Activated T-cell treated with anti-CD3 and anti-CD28 coated beads for 4 hours (primary cell): ENCODE measurements around the gene CHST10.
"Not testable (repeated sequence)": the region's sequence is repeated elsewhere in the genome, so short reads cannot be mapped to it uniquely, and the experiment has no call there.

Experiments
- DNase-seq: peaks from one replicate; pipeline ENCODE4 v3.0.0-alpha.2; 2020

CHST10 gene, protein sequence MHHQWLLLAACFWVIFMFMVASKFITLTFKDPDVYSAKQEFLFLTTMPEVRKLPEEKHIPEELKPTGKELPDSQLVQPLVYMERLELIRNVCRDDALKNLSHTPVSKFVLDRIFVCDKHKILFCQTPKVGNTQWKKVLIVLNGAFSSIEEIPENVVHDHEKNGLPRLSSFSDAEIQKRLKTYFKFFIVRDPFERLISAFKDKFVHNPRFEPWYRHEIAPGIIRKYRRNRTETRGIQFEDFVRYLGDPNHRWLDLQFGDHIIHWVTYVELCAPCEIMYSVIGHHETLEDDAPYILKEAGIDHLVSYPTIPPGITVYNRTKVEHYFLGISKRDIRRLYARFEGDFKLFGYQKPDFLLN

DNA sequence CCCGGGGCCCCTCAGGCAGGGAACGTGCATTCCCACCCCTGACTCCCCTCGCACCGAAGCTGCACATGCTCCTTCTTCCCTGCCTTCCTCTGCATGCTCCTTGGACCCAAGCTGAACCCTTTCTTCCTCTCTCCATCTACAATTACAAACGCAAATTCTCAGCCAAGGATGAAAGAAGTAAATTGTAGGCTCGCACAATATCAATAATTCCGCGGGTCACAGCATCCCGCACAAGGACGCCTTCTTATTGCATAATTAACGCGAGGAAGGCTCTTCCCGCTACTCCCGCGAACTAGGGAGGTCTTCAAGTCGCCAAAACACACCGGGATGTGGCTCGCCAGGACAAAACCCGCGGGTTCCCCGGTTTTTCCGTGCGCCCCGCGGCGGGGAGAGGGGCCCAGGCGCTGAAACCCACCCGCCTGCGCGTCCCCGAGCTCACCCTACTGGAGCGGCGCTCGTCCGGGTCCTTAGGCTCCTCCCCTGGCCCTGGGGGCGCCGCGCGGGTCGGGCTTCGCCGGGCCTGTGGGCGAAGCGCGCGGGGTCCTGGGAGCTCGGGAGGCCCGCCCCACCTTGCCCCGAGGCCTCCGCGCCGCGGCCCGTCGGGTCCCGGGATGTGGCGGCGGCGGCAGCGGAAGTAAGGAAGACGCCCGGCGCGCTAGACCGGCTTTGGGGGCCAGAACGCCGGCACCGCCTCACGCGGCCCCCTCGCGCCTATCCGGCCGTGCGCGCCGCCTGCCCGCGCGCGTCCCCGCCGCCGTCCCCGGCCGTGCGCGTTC is at the start of gene CHST10:
Gene CHST10 (minus strand): TSS at position 734 of the 776 bp plus-strand sequence. CDS start 10,993 bp downstream, outside the sequence.
- DNase-seq, result peak; percentile 42

DNA sequence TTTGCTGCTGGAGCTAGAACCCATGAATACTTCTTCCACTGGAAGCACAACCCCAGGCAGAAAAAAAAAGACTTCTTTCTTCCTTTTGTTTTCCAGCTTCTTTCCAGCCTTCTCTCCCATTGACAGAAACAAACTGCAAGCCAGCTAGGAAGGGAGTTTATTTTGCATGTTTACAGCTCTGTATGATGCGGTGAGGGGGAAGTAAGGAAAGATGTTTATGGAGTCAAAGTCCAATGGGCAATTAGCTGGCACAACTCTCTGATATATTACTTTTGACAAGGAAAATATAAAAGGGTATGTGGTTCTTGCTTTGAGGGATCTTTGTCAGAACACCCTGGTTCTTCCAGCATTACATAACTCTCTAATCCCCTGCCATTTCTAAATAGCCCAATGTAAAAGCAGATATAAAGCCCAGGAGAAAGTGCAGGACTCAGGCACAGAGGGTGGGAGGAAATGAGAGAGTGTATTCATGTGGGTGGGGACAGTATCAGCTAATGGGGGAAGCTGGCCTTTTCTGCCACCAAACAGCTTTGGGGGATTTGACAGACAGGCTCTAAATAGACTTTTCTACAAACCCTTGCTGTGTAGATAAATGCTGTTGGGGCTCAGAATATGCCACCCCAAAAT is 43.5 kb upstream of the CHST10 start:
- no peak for DNase-seq

DNA sequence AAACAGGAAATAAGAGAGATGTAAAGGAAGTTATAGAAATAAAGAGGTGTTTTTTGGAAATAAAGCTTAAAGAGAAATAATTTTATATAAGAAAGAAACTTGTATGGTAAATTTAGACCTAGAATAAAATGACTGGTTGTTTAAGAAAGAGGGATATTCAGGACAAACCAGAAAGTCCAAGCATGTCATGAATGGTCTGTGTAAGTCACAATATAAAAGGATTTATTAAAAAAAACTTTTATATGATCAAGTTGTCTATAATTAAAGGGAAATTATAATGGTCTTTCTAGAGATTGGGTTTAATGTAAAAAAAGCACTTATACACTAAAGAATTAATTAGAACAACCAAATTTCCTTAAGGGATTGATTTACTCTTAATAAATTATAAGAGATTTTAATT is 38.9 kb upstream of the CHST10 start:
- not testable (repeated sequence) for DNase-seq

DNA sequence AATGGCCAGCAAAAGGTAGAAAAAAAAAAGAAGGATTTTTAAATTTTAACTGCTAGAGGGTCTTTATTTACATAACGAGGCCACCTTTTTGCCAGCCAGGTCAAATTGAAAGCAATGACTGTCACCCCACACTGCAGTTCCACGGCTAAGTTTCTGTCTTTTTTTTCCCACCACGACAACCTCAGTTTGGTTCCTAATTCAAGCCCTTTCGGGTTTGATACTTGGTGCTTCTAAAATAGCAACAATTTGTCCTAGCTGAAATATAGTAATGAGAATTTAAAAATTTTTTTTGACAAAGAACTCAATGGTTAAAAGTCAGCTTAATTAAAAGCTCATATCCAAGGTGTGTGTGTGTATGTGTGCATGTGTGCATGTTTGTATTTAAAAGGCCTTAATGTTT is 36.4 kb upstream of the CHST10 start:
- DNase-seq, result no peak

DNA sequence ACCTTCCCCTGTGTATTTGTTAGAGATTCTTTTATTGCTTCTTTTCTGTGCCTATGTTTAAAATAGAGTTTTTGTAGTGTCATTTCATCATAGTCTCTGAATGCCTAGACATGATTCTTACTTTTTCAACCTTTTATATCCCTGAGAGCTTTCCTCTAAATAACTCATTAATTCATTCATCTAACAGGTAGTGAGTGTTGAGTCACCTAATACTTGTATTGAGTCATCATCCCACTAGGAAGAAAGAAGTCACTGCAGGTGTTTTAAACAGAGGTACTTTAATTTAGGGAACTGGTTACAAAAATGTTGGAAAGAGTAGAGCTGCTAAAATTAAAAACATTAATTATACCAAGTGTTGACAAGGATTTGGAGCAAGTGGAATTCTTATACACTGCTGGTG is 34.3 kb upstream of the CHST10 start:
- DNase-seq, result no peak

DNA sequence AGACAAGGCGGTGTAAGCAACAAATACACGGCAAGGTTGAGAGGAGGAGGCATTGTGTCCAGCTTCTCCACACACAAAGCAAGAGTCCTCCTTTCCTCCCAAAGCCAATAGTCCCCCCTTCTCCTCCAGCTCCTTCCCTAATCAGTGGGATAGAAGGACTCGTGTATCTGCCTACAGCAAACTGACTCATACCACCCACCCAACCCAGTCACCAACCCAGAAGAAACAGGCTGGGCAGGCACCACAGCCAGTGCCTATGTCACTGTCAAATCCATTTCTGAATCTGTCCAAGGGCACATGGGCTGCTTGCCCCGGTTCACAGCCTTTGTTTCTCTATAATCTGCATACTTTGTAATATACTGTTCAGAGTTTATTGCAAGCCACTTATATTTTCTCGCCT is 33.6 kb upstream of the CHST10 start:
- DNase-seq, result peak; percentile 2

DNA sequence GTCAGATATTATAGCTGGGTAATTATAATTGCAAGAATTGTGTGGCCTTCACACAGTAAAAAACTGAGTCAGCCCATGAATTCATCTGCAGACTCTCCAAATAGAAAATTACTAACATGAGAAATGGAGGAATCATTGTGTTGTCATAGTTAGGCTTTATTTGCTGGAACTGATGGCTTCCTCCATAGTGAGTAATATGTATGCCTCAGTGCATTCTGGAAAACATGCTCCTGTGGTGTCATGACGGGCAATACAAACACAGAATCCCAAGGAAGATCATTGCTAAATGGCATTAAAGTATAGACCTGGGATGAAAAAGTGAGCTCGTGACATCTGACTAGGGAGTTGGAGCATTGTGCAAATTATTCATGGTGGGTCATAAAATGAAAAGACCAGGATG is 29.2 kb upstream of the CHST10 start:
- DNase-seq, result no peak

DNA sequence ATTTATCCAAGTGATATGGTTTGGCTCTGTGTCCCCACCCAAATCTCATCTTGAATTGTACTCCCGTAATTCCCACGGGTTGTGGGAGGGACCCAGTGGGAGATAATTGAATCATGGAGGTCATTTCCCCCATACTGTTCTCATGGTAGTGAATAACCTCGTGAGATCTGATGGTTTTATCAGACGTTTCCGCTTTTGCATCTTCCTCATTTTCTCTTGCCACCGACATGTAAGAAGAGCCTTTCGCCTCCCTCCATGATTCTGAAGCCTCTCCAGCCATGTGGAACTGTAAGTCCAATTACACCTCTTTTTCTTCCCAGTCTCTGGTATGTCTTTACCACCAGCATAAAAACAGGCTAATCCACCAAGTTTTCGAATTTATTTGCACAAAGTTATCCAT is 20.3 kb upstream of the CHST10 start:
- DNase-seq, result no peak

DNA sequence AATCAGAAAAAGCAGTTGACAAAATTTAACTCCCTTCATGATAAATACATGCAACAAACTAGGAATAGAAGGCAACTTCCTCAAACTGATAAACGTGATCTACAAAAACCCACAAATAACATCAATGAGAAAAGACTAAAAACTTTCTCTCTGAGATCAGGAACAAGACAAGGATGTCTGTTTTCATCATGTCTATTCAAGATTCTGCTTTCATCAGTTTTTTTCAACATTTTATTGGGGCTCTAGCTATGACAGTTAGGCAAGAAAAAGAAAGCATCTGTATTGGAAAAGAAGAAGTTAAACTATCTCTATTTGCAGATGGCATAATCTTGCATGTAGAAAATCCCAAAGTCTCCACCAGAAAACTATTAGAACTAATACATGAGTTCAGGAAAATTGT is 12.3 kb upstream of the CHST10 start:
- DNase-seq, result no peak

DNA sequence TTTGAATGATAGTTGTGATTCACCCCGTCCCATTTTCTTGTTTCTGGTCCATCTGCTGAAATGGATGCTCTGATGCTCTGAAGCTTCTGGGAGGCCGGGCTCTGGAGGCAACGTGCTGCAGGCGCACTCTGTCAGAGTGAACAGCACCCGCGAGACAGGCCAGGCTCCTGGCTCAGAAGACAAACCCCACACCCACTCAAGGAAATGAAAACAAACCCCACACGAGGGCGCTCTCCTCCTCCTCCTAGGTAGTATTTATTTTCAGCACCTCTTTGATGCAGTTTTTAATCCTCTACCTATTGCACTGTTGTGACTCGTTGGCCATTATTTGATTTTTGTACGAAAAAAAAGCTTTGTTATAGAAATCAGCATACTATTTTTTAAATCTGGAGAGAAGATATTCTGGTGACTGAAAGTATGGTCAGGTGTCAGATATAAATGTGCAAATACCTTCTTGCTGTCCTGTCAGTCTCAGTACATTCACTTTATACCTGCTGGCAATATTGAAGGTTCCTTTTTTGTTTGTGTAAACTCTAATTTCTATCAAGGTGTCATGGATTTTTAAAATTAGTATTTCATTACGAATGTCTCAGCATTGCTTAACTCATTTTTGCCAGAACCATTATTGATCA is 10.3 kb upstream of the CHST10 start:
- DNase-seq, result peak; percentile 65

DNA sequence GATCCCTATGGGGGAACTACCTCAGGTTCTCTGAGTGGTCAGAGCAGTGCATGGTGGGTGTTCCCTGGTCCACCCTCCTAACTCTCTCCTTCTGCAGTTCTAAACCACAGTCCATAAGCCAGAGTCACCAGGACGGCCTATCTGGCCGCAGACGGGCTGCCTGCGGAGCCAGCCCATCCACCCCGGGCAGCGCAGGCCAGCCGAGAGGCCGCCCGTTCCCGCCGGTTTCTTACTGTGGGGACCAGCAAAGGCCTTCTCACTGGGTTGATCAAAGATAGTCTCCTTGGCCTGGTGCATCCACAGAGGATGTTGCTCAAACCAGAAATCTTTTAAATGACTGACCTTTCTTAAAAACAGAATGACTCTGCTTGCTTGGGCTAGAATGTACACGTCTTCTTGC is 9.6 kb upstream of the CHST10 start:
- DNase-seq, result no peak

DNA sequence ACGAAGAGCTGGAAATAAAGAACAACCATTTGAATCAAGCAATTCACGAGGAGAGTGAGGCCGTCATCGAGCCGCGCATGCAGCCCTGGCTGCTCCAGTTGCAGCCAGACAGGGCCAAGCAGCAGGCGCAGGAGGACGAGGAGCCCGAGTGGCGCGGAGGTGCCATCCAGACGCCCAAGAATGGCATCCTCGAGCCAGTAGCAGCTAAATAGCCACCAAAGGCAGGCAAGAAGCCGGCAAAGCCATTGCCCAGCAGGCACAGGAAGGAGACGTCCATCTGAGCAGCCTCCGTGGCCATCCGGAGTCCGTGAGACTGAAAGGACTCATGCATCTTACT is 8.9 kb upstream of the CHST10 start:
- no peak for DNase-seq

DNA sequence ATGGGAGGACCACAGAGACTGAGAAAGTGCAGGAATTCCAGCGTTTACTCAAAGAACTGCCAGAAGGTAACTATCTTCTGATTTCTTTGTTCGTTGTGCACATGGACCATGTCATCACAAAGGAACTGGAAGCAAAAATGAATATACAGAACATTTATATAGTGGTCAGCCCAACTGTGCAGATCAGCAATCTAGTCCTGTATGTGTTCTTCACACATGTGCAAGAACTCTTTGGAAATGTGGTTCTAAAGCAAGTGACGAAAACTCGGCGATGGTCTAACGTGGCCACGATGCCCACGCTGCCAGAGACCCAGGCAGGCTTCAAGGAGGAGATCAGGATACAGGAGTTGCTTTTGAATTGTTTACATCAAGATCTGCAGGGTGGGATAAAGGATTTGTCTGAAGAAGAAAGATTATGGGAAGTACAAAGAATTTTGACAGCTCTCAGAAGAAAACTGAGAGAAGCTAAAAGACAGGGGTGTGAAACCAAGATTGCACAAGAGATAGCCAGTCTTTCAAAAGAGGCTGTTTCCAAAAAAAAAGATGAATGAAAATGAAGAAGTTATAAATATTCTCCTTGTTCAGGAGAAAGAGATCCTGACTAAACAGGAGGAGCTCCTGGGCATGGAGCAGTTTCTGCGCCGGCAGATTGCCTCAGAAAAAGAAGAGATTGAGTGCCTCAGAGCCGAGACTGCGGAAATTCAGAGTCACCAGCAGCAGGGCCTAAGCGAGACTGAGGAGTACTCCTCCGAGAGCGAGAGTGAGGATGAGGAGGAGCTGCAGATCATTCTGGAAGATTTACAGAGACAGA is 8.3 kb upstream of the CHST10 start:
- no peak for DNase-seq

DNA sequence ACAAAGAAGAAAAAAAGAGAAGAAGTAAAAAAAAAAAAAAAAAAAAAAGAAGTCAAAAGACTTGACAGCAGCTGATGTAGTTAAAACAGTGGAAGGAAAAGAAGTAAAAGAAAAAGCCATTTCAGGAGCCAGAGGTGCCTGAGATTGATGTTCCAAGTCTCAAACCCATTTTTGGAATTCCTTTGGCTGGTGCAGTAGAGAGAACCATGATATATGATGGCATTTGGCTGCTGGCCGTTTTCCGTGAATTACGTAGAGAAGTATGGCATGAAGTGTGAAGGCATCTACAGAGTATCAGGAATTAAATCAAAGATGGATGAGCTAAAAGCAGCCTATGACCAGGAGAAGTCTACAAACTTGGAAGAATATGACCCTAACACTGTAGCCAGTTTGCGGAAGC is 7.6 kb upstream of the CHST10 start:
- no peak for DNase-seq

DNA sequence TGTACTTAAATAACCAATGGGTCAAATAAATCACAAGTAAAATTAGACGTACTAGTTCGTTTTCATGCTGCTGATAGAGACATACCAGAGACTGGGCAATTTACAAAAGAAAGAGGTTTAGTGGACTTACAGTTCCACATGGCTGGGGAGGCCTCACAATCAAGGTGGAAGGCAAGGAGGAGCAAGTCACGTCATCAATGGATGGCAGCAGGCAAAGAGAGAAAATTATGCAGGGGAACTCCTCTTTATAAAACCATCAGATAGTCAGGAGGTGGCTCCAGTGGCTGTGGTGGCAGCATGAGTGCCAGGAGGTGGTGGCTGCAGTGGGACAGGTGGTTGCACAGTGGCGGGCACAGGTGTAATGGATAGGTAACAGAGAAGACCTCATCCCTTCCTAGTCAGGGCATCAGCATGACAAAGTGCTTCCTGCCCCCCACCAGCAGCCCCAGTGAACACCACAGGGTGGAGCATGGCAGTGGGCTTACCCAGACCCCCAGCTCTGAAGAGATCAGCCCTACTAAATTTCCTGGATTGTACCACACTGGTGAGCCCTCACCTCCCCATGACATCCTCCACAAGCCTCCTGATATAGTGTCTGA is 6.9 kb upstream of the CHST10 start:
- DNase-seq, result no peak

DNA sequence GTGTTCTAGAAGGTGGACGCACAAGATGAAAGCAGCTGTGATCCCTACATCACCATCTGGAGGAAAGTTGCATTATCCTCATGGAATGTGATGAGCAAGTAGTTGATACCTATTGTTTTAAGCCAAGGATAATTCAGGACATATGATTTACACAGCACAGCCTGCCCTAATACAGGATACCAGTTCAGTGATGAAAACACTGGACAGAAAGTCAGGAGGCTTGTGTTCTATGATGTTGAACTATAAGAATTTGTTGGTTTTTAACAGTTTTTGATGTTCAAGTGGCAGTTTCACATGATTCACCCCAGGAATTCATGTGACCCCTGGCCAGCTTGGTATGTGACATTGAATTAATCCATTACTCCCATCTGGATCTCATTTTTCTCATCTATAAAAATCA is 6.2 kb upstream of the CHST10 start:
- no peak for DNase-seq

DNA sequence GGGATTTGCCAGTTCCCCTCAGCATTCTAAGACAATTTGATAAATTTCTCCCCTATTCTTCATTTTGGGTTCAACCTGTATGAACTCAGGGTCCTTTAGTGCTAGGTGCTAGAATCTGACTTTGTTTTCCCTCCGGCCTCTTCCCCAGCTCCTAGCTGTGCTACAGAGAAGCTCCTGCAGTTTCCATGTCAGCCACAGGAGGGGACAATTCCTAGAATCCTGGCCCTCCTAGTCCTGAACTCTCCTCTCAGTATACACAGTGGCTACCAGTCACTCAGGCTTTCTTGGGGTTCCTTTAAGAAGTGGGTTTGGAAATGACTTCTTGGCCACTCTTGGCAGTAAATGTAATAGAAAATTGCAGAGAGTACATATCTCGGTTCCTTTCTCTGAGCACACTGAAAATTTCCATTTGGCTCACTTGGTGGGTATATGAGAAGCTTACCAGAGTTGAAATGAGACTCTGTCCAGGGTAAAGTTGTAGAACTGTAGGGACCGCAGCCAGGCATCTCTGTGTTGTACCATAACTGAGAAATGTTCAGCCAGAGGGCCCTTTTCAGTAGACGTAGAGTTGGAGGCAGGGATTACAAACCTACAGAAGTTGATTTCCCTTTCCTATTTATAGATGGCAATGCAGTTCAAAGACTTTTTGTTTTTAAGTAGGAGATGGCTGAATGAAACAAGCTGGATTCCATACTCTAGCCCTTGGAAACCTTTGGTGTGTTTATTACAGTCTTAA is 5.0 kb upstream of the CHST10 start:
- no peak for DNase-seq

DNA sequence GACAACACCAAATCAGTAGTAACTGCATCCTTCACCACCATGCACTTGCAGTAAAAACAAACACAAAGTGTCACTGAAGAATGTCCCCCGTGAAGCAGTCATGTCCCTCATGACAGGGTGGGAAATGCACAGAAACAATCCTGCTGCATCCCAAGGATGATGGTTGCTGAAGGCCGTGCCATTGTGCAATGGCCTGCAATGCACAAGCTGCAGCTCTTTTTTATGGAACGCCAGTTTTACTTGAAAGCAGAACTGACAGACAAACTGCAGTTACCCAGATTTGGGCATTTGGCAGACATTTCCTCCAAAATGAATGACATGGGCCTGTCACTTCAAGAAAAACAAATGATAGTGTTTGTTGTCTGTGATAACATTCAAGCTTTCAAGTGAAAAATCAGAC is 2.4 kb upstream of the CHST10 start:
- no peak for DNase-seq

DNA sequence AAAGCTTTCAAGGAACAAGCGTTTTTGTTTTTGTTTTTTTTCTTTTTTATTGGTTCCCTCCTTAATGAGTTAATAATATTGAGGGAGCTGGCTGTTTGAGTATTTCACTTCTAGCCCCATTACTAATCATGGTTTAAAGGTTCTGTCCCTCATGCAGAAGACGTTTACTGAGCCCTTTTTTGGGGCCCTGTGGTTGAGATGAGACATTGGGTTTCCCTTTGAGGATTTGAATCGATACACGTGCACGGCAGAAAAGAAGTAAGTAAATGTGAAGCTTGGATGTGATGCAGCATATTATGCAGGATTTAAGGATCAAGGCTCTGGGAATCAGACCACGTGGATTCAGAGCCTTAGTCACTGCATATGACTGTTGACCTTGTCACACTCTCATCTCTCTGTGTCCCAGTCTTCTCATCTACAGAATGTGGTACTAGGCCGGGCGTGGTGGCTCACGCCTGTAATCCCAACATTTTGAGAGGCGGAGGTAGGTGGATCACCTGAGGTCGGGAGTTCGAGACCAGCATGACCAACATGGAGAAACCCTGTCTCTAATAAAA is 1.0 kb upstream of the CHST10 start:
- no peak for DNase-seq

DNA sequence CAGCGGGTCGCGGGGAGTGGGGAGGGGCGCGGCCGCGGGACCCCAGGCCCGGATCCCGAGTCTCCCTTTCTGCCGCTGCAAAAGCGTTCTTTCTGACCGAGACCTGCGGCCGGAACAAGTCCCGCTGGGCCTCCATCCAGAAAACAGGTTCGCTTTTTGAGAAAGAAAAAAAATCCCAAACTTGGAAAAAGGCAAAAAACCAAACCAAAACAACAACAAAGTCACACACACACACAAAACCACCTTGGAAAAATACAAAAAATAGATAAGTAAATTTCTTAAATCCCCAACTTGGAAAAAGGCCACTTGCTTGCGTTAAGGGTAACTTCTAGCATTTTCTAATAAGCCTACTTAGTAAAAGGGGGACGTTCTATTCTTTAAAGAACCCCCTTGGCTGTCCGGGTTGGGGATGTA is 250 bp upstream of the CHST10 start:
- DNase-seq, result no peak

DNA sequence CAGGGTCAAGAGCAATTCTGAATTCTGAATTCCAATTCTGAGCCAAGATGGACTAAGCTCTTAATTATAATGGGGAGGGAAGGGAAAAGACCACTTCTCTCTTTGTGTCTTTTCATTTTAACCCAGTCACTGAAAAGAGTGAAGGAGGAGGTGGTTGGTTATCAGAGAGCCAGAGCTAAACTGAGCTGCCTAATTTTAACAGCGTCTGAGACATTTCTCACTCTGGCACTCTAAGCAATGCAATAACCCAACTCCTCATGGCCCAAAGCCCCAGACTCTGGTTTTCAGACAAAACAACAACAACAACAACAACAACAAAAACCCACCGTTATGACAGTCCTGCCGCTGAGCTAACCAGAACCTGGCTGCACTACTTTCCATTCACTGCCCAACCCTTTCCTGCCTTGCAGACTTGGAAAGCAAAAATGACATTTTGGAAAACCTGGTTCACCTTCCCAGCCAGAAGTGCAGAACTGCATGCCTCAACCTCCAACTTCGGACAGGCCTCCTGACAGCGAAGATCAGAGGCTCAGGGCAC is 1.0 kb downstream of the CHST10 start:
- no peak for DNase-seq
